Ectodermal cell (in vitro differentiated cells): ENCODE data around the gene CACHD1.
A peak's percentile ranks its signal among the peaks of the same experiment; 100 is the strongest.

ENCODE experiments used
- H3K27ac ChIP-seq: 2 replicates; pipeline ENCODE4 v1.7.0; 2013; ENCODE audit warnings: mild to moderate bottlenecking, low read depth, low read length; ENCODE audit not compliant: insufficient read depth, poor library complexity, severe bottlenecking
- H3K27me3 ChIP-seq: 2 replicates; pipeline ENCODE4 v1.7.0; 2013; ENCODE audit warnings: mild to moderate bottlenecking, low read length; ENCODE audit not compliant: insufficient read depth, control insufficient read depth, poor library complexity, severe bottlenecking
- H3K36me3 ChIP-seq: one replicate; pipeline ENCODE4 v1.7.0; 2013; ENCODE audit warnings: low read length; ENCODE audit not compliant: control insufficient read depth, insufficient read depth
- H3K4me1 ChIP-seq: one replicate; pipeline ENCODE4 v1.7.0; 2013; ENCODE audit warnings: low read length; ENCODE audit not compliant: control insufficient read depth, insufficient read depth
- H3K4me3 ChIP-seq: 2 replicates; pipeline ENCODE4 v1.7.0; 2013; ENCODE audit warnings: low read depth, low read length, control low read depth; ENCODE audit not compliant: insufficient read depth
- H3K9me3 ChIP-seq: 2 replicates; pipeline ENCODE4 v1.7.0; 2013; ENCODE audit warnings: mild to moderate bottlenecking, low read length, moderate library complexity; ENCODE audit not compliant: control insufficient read depth
- WGBS, 2 experiments: methylation state at CpG; one replicate each; pipeline ENCODE4 v1.1.7; 2013; ENCODE audit warnings: missing lambda C conversion rate in 2 of 2; 5-methylcytosine and 5-hydroxymethylcytosine counted together

The CACHD1 gene

DNA sequence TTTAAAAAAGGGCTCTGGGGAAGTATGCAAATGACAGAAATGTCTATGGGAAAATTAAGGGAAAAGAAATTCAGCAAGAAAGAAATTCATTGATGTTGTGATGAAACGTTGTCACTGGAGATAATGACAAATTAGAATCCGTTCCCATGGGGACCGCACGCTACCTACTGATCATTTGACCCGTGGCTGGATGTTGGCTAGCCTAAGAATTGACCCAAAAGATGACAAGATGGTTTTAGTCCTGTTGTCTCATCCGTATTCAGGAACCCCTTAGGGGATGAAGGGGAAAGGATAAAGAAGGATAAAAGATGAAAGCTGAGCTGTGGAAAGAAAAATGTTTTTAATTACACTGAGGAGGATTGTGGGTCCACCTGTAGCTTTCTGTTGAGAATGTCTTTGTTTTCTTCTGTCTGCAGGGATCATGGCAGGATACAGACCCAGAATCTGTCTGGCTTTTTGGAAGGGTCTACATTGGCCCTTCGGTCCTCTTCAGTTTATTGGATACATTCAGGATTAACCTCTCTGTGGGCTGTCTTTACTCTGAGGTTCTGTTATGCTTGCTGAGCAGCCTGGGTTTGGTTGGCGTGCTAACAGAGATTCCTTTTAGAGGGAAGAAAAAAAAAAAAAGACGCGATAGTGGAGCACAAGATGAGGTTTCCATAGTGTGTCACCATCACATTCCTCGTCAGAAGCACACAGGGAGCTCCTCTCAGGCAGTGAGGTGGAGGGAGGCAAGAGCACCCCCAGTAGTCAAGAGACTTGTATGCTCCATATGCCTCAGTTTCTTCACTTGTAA is 106.2 kb downstream of the CACHD1 start:
- Histone ChIP-seq H3K9me3 (no peaks in the 10 kb centered on the region), H3K27ac (peak overlapping the region; percentile 60), H3K36me3 (peaks cover 3% of the 10 kb centered on the region), H3K27me3 (no peaks in the 10 kb centered on the region), H3K4me3 (no peak overlapping the region), H3K4me1 (peaks cover 43% of the 10 kb centered on the region)
- WGBS, 2 experiments: 74 to 81% methylated on average over 11 of the region's 11 CpGs

DNA sequence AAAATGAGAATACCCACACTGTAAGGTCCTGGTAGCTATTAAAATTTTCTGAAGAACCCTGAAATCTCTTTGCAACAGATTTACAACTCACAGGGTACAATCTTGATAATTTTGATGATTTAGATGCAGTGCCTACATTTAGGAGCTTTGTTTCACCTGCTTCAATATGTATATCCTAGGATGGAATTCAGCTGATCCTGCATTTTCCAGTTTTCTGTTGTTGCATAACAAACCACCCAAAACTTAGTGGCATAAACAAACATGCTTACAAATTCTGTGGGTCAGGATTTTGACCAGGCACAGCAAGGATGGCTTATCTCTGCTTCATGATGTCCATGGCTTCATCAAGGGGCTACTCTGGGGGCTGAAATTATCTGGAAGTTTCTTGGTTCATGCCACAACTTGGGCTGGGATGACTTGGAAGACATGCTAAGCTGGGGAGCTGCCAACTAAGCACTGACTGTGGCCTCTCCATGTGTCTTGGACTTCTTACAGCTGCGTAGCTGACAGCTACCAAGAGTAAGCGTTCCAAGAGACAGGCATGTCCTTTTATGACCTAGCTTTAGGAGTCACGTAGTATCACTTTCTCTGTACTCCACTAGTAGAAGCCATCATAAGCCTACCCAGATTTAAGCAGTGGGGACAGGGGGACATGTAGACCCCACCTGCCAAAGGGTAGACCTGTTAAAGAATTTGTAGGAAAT is 108.5 kb downstream of the CACHD1 start:
- no peak overlapping the region for H3K4me3 ChIP-seq
- no peaks in the 10 kb centered on the region for H3K9me3 ChIP-seq
- H3K27me3 ChIP-seq: no peaks in the 10 kb centered on the region
- peaks cover 22% of the 10 kb centered on the region for H3K4me1 ChIP-seq
- WGBS, 2 experiments: 93 to 95% methylated on average over 3 of the region's 3 CpGs
- H3K27ac ChIP-seq: no peak overlapping the region
- H3K36me3 ChIP-seq: peaks cover 3% of the 10 kb centered on the region

DNA sequence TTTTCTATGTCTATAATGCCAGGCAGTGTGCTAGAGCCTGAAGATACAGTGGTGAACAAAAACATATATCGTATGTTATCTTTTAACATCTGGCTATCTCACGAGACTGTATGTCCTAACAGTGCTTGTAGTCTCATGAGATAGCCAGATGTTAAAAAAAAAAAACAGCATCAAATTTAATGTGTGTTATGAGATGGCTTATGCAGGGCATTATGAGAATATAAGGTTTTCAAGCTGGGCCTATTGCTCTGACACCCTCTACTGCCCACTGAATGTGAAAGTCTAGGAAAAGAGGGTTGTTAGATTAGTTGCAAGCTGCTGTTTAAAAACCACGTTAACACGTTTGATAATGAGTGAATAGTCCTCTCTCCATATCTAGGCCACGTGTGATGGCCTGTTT is 109.8 kb downstream of the CACHD1 start:
- Histone ChIP-seq H3K4me3 (no peak overlapping the region), H3K4me1 (peaks cover 17% of the 10 kb centered on the region), H3K27ac (no peak overlapping the region), H3K9me3 (no peaks in the 10 kb centered on the region), H3K27me3 (no peaks in the 10 kb centered on the region), H3K36me3 (peaks cover 10% of the 10 kb centered on the region)
- 93 to 94% methylated on average over 5 of the region's 5 CpGs for WGBS, 2 experiments

DNA sequence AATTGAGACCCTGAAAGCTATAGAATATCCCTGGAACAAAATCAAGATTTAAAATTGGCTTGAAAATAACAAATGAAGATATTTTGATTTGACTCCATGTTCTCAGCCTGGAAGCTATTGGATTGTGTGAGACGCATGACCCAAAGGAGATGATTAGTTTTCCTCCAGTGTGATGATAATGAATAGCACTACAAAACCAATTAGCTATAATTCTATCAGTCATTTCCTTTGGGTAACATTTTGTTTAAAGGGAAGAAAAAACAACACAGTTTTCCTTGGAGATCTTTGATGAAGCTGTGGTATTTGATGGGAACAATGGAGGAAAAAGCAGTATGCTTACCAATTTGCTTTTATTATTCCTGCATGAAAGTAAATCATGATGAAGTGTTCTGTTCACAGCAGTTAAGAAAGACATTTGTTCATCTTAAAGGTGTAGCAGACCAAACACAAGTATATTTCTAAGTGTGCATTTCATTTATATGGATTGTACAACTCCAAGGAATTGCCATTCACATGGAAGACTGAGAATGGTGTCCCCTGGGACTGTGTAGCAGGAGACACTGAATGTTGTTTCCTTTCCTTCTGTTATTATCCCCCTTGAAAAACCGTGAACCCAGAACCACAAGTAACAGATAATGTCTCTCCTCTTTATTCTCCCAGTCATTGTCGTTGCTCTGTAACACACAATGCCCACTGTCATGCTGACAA is 111.4 kb downstream of the CACHD1 start:
- Histone ChIP-seq H3K27me3 (no peaks in the 10 kb centered on the region), H3K4me3 (no peak overlapping the region), H3K36me3 (peaks cover 10% of the 10 kb centered on the region), H3K27ac (no peak overlapping the region), H3K9me3 (no peaks in the 10 kb centered on the region), H3K4me1 (peaks cover 8% of the 10 kb centered on the region)
- 47 to 72% methylated on average over 2 to 3 of the region's 3 CpGs for WGBS, 2 experiments

DNA sequence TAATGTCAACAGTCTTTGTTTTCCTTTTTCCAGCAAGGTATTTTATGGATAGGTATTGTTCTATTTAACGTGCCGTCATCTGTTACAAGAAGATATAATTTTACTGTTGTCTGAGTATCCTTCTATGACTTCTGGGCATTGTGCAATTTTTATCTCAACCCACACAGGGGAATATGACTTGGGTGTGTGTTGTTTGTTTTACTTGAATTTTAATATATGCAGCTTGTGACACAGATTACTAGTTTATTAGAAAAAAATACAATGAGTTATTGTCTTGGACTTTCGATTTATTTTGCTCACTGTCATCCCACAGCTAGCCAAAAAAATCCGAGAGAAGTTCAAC is 111.9 kb downstream of the CACHD1 start:
- 87 to 98% methylated on average over 4 of the region's 4 CpGs for WGBS, 2 experiments

DNA sequence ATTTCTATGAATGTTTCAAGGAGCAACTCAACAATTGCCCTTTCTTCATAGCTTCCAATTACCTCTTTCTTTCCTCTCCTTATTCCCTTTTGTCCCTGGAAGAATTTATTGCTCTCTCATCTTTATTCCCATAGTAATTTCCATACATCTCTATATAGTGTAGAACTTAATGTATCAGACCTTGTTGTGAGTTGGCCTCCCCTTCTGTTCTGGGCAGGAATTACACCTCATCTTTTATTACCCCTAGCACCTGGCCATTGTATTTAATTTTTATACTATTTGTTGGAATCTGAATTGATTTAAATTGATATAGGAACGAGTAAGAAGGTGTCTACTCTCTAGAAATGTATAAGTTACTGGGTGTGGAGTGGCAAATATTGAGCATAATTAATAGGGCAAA is 114.5 kb downstream of the CACHD1 start:
- H3K4me3 ChIP-seq: no peak overlapping the region
- peaks cover 7% of the 10 kb centered on the region for H3K36me3 ChIP-seq
- H3K27ac ChIP-seq: no peak overlapping the region
- 89 to 100% methylated on average over 1 of the region's 1 CpG for whole genome bisulfite sequencing, 2 experiments
- H3K9me3 ChIP-seq: no peaks in the 10 kb centered on the region
- no peaks in the 10 kb centered on the region for H3K27me3 ChIP-seq
- no peaks in the 10 kb centered on the region for H3K4me1 ChIP-seq

More for the DNA sequence above, 111.9 kb downstream of the CACHD1 start:
- Histone ChIP-seq H3K27me3 (no peaks in the 10 kb centered on the region), H3K4me1 (peaks cover 3% of the 10 kb centered on the region), H3K9me3 (no peaks in the 10 kb centered on the region), H3K4me3 (no peak overlapping the region), H3K36me3 (peaks cover 10% of the 10 kb centered on the region), H3K27ac (no peak overlapping the region)

DNA sequence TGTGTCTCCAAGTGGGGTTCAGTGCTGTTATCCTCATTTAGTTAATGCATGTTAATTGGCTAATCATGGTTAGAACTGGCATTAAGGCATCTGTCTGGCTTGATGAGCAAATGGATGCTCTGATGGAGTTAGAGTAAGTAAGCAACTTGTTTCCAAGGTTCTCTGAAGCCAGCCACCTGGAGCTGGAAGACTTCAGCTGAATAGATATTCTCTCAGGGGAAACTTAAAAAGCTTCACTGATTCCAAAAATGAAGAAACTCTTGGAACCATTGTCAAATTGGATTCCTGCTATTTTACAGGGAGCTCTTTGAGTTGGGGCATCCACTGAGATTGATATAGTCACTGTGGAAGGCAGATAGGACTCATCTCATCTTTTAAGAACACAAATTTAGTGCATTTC is 118.9 kb downstream of the CACHD1 start:
- no peaks in the 10 kb centered on the region for H3K9me3 ChIP-seq
- no peak overlapping the region for H3K4me3 ChIP-seq
- H3K4me1 ChIP-seq: no peaks in the 10 kb centered on the region
- H3K27ac ChIP-seq: no peak overlapping the region
- peaks cover 9% of the 10 kb centered on the region for H3K36me3 ChIP-seq
- no peaks in the 10 kb centered on the region for H3K27me3 ChIP-seq

DNA sequence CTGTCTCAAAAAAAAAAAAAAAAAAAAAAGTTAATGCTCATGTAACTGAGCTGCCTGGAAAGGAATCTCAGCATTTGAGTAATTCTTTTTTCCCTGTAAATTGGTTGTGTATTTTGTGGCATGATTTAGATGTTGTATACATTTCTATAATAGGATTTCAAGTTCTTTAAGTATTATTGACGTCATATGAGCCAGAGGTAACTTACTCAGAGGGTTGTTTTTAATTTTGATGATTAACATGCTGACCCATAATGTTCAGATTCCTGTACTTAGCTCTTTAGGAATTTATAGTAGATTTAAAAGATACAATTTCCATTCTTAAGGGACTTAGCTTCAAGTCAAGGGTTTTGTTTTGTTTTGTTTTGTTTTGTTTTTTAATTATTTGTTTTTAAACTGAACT is 120.4 kb downstream of the CACHD1 start:
- peaks cover 9% of the 10 kb centered on the region for H3K4me1 ChIP-seq
- 100% methylated on average over 1 of the region's 1 CpG; no CpG with 5 or more reads in 1 of the 2 experiments for WGBS, 2 experiments
- H3K36me3 ChIP-seq: peaks cover 3% of the 10 kb centered on the region
- no peak overlapping the region for H3K27ac ChIP-seq
- no peak overlapping the region for H3K4me3 ChIP-seq
- no peaks in the 10 kb centered on the region for H3K27me3 ChIP-seq
- H3K9me3 ChIP-seq: no peaks in the 10 kb centered on the region

DNA sequence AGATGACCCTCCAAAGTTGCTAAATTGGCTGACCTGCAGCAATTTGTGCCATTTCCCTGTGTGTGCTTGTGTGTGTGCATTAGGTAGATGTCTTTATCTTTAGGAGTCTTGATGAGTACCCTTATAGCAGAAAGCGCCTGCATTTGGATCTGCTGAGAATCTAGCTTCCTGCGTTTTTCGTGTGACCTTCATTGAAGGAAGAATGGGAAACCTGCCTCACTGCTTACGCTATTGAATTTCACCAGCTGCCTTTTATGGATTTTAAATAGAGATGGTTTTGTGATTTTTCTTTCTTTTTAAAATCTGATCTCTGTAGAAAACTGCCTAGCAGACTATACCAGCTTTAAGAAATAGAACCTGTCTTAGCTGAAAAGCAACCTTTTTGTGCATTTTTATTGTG is 124.5 kb downstream of the CACHD1 start:
- H3K27ac ChIP-seq: no peak overlapping the region
- H3K4me1 ChIP-seq: peaks cover 45% of the 10 kb centered on the region
- no peaks in the 10 kb centered on the region for H3K27me3 ChIP-seq
- H3K36me3 ChIP-seq: peaks cover 3% of the 10 kb centered on the region
- no peaks in the 10 kb centered on the region for H3K9me3 ChIP-seq
- 80 to 89% methylated on average over 4 of the region's 4 CpGs for WGBS, 2 experiments
- H3K4me3 ChIP-seq: no peak overlapping the region

DNA sequence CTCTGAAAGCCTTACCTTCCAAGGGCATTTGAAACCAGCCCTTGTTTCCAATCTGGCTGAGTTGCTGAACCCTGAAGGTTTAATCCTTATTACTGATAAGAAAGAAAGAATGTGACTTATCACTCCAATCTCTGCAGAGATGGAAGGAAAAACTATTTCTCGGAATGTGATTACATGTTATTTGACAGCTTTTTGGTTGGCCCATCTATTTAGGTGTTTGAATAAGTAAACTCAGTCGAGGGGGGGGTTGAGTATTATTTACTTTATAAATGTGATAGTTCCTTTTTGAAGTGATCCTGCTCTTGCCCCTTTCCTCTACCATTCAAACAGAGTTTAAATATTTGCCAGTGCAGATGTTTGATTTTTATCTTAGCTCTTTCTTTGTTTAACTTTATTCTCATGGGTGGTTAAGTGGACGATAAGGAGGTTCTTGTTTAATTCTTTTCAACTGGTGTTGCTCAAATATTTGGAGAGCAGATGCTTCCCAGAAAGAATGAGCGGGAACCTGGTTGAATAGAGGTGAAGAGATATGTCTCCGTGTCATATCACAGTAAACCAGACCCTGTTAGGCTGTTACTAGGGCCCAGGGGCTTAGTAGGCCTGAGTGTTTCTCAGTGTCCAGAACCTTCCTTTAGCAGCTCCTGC is 126.1 kb downstream of the CACHD1 start:
- Histone ChIP-seq H3K4me1 (peaks cover 45% of the 10 kb centered on the region), H3K27ac (peak overlapping the region; percentile 39), H3K4me3 (no peak overlapping the region)

More for the DNA sequence above, 126.1 kb downstream of the CACHD1 start:
- Histone ChIP-seq H3K27me3 (no peaks in the 10 kb centered on the region), H3K9me3 (no peaks in the 10 kb centered on the region), H3K36me3 (peaks cover 3% of the 10 kb centered on the region)
- WGBS, 2 experiments: 80 to 89% methylated on average over 4 to 5 of the region's 5 CpGs
